HEK293 (cell line): ENCODE results near the gene PCDH18.

ENCODE experiments used
- CTCF ChIA-PET: fragments of 350-600 bp; formaldehyde crosslinking; extraction: SDS; loops from one replicate; lab custom pipeline; 2021; ENCODE audit warnings: antibody characterized with exemption; lab: Yijun Ruan, JAX
- POLR2A ChIA-PET: fragments of 300-600 bp; formaldehyde crosslinking; extraction: SDS; loops from one replicate; lab custom pipeline; 2020; ENCODE audit warnings: antibody characterized with exemption, inconsistent platforms; lab: Yijun Ruan, JAX
- H3K27ac ChIP-seq: fragments of 200-500 bp; sonication (Bioruptor generic); 2 replicates; pipeline ENCODE4 v1.5.1; 2014; ENCODE audit warnings: low read depth, low read length, control low read depth, inconsistent platforms; ENCODE audit errors: extremely low read depth
- H3K36me3 ChIP-seq, 2 experiments: fragments of 200-500 bp in 1 of 2; sonication (Bioruptor generic) in 1 of 2; 1 replicate in 1 of 2; 2 replicates in 1 of 2; pipeline ENCODE4 v1.5.1; 2014 to 2017; ENCODE audit warnings: inconsistent platforms in 2 of 2, low read length in 2 of 2; ENCODE audit not compliant: control insufficient read depth in 2 of 2, insufficient read depth in 1 of 2
- H3K4me1 ChIP-seq: fragments of 200-500 bp; sonication (Bioruptor generic); 2 replicates; pipeline ENCODE4 v1.5.1; 2014; ENCODE audit warnings: mild to moderate bottlenecking, low read length, inconsistent platforms; ENCODE audit not compliant: control insufficient read depth, insufficient read depth
- H3K4me3 ChIP-seq: 2 replicates; pipeline ENCODE4 v1.5.1; 2011; ENCODE audit warnings: low read depth, mild to moderate bottlenecking, control low read depth, low read length, moderate library complexity
- H3K9me3 ChIP-seq: fragments of 200-500 bp; sonication (Bioruptor generic); 2 replicates; pipeline ENCODE4 v1.5.1; 2014; ENCODE audit warnings: low read depth, low read length, inconsistent platforms; ENCODE audit not compliant: control insufficient read depth, insufficient read depth
- EGR2 ChIP-seq: fragments of 450-650 bp; formaldehyde crosslinking; IDR thresholded peaks from 2 replicates; pipeline ENCODE4 v1.5.1; 2016; ENCODE audit warnings: low read depth, missing biosample characterization, missing genetic modification characterization
- MEIS1 ChIP-seq: sonication (generic); formaldehyde crosslinking; IDR thresholded peaks from 2 replicates; pipeline ENCODE4 v1.8.1; 2022; ENCODE audit warnings: missing genetic modification reagents, mild to moderate bottlenecking, borderline replicate concordance
- ZBTB7A ChIP-seq: fragments of 450-650 bp; formaldehyde crosslinking; IDR thresholded peaks from 2 replicates; pipeline ENCODE4 v1.5.1; 2016; ENCODE audit warnings: low read depth, missing biosample characterization, missing genetic modification characterization
- ZBTB8A ChIP-seq: fragments of 450-650 bp; formaldehyde crosslinking; IDR thresholded peaks from 2 replicates; pipeline ENCODE4 v1.5.1; 2016; ENCODE audit warnings: missing biosample characterization, missing genetic modification characterization
- ZFP41 ChIP-seq: fragments of 450-650 bp; formaldehyde crosslinking; IDR thresholded peaks from 2 replicates; pipeline ENCODE4 v1.5.1; 2016; ENCODE audit warnings: missing biosample characterization, missing genetic modification characterization, borderline replicate concordance
- ZNF184 ChIP-seq: fragments of 450-650 bp; IDR thresholded peaks from 2 replicates; pipeline ENCODE4 v1.5.1; 2018; ENCODE audit warnings: missing biosample characterization, mild to moderate bottlenecking, missing genetic modification characterization
- ZNF211 ChIP-seq: fragments of 450-650 bp; formaldehyde crosslinking; IDR thresholded peaks from 2 replicates; pipeline ENCODE4 v1.5.1; 2016; ENCODE audit warnings: low read depth, missing biosample characterization, missing genetic modification characterization
- ZNF394 ChIP-seq: fragments of 450-650 bp; formaldehyde crosslinking; IDR thresholded peaks from 2 replicates; pipeline ENCODE4 v1.5.1; 2016; ENCODE audit warnings: missing biosample characterization, missing genetic modification characterization, mild to moderate bottlenecking, moderate library complexity, borderline replicate concordance
- ZNF521 ChIP-seq: fragments of 450-650 bp; formaldehyde crosslinking; IDR thresholded peaks from 2 replicates; pipeline ENCODE4 v1.5.1; 2017; ENCODE audit warnings: missing biosample characterization, mild to moderate bottlenecking, missing genetic modification characterization
- ZNF571 ChIP-seq: fragments of 450-650 bp; formaldehyde crosslinking; IDR thresholded peaks from 2 replicates; pipeline ENCODE4 v1.5.0; 2017; ENCODE audit warnings: missing biosample characterization, missing genetic modification characterization
- ZNF585B ChIP-seq: fragments of 450-650 bp; formaldehyde crosslinking; IDR thresholded peaks from 2 replicates; pipeline ENCODE4 v1.5.1; 2016; ENCODE audit warnings: missing biosample characterization, missing genetic modification characterization
- ZNF600 ChIP-seq: fragments of 450-650 bp; formaldehyde crosslinking; IDR thresholded peaks from 2 replicates; pipeline ENCODE4 v1.5.1; 2016; ENCODE audit warnings: missing biosample characterization, missing genetic modification characterization
- ZNF660 ChIP-seq: fragments of 450-650 bp; IDR thresholded peaks from 2 replicates; pipeline ENCODE4 v1.5.1; 2018; ENCODE audit warnings: missing biosample characterization, mild to moderate bottlenecking, missing genetic modification characterization
- TF ChIP-seq, protein P1 (sequence below): fragments of 450-650 bp; formaldehyde crosslinking; IDR thresholded peaks from 2 replicates; pipeline ENCODE4 v1.5.1; 2017; ENCODE audit warnings: missing biosample characterization, missing genetic modification characterization
- TF ChIP-seq, protein P2 (sequence below): fragments of 450-650 bp; formaldehyde crosslinking; IDR thresholded peaks from 2 replicates; pipeline ENCODE4 v1.5.1; 2017; ENCODE audit warnings: missing biosample characterization, missing genetic modification characterization
- TF ChIP-seq, protein P3 (sequence below): fragments of 450-650 bp; formaldehyde crosslinking; conservative IDR thresholded peaks from 2 replicates; pipeline ENCODE4 v1.5.1; 2016; ENCODE audit warnings: low read depth, missing biosample characterization, missing genetic modification characterization
- TF ChIP-seq, protein P4 (sequence below): fragments of 450-650 bp; formaldehyde crosslinking; IDR thresholded peaks from 2 replicates; pipeline ENCODE4 v1.5.1; 2016; ENCODE audit warnings: missing biosample characterization, missing genetic modification characterization

The PCDH18 gene

DNA sequence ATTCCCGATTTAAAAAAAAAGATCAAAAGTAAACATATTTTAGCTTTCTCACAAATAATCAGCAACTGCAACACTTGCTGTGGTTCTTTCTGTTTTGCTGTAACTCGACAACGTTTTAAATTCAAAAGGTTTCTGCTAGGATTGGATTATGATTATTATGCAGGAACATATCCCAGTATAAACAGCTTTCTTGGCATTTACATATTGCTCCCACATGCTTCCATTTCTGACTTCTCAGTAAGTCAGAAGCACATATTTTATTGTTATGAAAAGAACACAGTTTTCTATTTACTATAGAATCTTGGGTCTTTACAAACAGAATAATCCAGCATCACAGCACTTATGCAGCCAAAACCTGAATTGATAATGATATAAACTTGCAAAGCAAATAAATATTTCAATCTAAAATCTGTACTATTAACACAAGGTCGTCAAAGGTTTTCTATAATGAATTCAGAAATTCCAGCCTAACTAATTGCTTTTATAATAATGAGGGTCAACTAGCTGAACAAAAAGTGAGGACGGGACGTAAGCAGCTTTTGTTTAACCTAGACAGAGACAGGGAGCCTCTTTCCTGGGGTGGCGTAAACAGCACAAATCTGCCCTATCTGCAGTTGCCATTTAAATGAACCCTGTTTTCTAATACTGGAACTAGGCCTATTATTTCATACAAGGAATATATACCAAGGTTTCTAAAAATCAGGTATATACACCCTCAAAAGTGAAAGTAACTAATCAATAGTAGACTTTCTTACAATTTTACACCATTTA lies 9.8 kb upstream of the PCDH18 start (continued):
- TF ChIP-seq, protein P1, sequence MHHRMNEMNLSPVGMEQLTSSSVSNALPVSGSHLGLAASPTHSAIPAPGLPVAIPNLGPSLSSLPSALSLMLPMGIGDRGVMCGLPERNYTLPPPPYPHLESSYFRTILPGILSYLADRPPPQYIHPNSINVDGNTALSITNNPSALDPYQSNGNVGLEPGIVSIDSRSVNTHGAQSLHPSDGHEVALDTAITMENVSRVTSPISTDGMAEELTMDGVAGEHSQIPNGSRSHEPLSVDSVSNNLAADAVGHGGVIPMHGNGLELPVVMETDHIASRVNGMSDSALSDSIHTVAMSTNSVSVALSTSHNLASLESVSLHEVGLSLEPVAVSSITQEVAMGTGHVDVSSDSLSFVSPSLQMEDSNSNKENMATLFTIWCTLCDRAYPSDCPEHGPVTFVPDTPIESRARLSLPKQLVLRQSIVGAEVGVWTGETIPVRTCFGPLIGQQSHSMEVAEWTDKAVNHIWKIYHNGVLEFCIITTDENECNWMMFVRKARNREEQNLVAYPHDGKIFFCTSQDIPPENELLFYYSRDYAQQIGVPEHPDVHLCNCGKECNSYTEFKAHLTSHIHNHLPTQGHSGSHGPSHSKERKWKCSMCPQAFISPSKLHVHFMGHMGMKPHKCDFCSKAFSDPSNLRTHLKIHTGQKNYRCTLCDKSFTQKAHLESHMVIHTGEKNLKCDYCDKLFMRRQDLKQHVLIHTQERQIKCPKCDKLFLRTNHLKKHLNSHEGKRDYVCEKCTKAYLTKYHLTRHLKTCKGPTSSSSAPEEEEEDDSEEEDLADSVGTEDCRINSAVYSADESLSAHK = no peak
- TF ChIP-seq, protein P2, sequence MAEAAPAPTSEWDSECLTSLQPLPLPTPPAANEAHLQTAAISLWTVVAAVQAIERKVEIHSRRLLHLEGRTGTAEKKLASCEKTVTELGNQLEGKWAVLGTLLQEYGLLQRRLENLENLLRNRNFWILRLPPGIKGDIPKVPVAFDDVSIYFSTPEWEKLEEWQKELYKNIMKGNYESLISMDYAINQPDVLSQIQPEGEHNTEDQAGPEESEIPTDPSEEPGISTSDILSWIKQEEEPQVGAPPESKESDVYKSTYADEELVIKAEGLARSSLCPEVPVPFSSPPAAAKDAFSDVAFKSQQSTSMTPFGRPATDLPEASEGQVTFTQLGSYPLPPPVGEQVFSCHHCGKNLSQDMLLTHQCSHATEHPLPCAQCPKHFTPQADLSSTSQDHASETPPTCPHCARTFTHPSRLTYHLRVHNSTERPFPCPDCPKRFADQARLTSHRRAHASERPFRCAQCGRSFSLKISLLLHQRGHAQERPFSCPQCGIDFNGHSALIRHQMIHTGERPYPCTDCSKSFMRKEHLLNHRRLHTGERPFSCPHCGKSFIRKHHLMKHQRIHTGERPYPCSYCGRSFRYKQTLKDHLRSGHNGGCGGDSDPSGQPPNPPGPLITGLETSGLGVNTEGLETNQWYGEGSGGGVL (tag by site-specific recombination) = no peak
- TF ChIP-seq ZNF585B (tag by site-specific recombination) (no peak), ZBTB8A (no peak)
- TF ChIP-seq, protein P3, sequence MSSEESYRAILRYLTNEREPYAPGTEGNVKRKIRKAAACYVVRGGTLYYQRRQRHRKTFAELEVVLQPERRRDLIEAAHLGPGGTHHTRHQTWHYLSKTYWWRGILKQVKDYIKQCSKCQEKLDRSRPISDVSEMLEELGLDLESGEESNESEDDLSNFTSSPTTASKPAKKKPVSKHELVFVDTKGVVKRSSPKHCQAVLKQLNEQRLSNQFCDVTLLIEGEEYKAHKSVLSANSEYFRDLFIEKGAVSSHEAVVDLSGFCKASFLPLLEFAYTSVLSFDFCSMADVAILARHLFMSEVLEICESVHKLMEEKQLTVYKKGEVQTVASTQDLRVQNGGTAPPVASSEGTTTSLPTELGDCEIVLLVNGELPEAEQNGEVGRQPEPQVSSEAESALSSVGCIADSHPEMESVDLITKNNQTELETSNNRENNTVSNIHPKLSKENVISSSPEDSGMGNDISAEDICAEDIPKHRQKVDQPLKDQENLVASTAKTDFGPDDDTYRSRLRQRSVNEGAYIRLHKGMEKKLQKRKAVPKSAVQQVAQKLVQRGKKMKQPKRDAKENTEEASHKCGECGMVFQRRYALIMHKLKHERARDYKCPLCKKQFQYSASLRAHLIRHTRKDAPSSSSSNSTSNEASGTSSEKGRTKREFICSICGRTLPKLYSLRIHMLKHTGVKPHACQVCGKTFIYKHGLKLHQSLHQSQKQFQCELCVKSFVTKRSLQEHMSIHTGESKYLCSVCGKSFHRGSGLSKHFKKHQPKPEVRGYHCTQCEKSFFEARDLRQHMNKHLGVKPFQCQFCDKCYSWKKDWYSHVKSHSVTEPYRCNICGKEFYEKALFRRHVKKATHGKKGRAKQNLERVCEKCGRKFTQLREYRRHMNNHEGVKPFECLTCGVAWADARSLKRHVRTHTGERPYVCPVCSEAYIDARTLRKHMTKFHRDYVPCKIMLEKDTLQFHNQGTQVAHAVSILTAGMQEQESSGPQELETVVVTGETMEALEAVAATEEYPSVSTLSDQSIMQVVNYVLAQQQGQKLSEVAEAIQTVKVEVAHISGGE (tag by site-specific recombination) = no peak

- Histone ChIP-seq H3K9me3 (no peaks in the 10 kb centered on the region), H3K4me3 (no peak overlapping the region), H3K27ac (no peak overlapping the region), H3K36me3 (no peaks in the 10 kb centered on the region), H3K4me1 (no peaks in the 10 kb centered on the region)
- TF ChIP-seq ZNF184 (tag by site-specific recombination) (no peak), ZNF211 (no peak), MEIS1 (no peak), ZNF394 (tag by site-specific recombination) (no peak), ZNF521 (tag by site-specific recombination) (no peak), ZNF660 (tag by site-specific recombination) (no peak), ZFP41 (tag by site-specific recombination) (no peak), ZBTB7A (tag by site-specific recombination) (no peak), ZNF600 (tag by site-specific recombination) (no peak), ZNF571 (tag by site-specific recombination) (no peak), EGR2 (no peak)
- TF ChIP-seq, protein P4, sequence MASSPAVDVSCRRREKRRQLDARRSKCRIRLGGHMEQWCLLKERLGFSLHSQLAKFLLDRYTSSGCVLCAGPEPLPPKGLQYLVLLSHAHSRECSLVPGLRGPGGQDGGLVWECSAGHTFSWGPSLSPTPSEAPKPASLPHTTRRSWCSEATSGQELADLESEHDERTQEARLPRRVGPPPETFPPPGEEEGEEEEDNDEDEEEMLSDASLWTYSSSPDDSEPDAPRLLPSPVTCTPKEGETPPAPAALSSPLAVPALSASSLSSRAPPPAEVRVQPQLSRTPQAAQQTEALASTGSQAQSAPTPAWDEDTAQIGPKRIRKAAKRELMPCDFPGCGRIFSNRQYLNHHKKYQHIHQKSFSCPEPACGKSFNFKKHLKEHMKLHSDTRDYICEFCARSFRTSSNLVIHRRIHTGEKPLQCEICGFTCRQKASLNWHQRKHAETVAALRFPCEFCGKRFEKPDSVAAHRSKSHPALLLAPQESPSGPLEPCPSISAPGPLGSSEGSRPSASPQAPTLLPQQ (tag by site-specific recombination) = no peak
- POLR2A ChIA-PET = no interaction called here
- CTCF ChIA-PET = no interaction called here
Observed at GRCh38 chr4:137541181-137541580, 8.9 kb upstream of the PCDH18 start.
